Suprapubic skin (tissue), 4 donors: ENCODE results near the gene AKAP13. TPM values are rescaled to one million over a fixed set of nuclear protein-coding genes. Genes with fewer than 3 reads are reported as not detected.
A peak's percentile ranks its signal among the peaks of the same experiment; 100 is the strongest.

Experiments used
- DNase-seq, 2 donors: peaks; one replicate each; pipeline ENCODE4 v3.0.0-alpha.2; 2019; ENCODE audit warnings: low spot score in 2 of 2
- H3K27ac ChIP-seq: fragments of 200-600 bp; sonication (generic); one replicate; pipeline ENCODE4 v1.5.1; 2019
- H3K27me3 ChIP-seq: fragments of 200-600 bp; sonication (generic); one replicate; pipeline ENCODE4 v1.5.1; 2019
- H3K36me3 ChIP-seq: fragments of 200-600 bp; sonication (generic); one replicate; pipeline ENCODE4 v1.5.1; 2019
- H3K4me1 ChIP-seq: fragments of 200-600 bp; sonication (generic); one replicate; pipeline ENCODE4 v1.5.1; 2019
- H3K4me3 ChIP-seq: fragments of 200-600 bp; sonication (generic); one replicate; pipeline ENCODE4 v1.5.1; 2019; ENCODE audit warnings: mild to moderate bottlenecking
- H3K9me3 ChIP-seq: fragments of 200-600 bp; sonication (generic); one replicate; pipeline ENCODE4 v1.5.1; 2019
- EP300 ChIP-seq: sonication (generic); formaldehyde crosslinking; IDR thresholded peaks from one replicate; pipeline ENCODE4 v1.6.1; 2017; ENCODE audit warnings: antibody characterized with exemption
- POLR2A ChIP-seq, 2 donors: fragments of 450-650 bp; IDR thresholded peaks; one replicate each; pipeline ENCODE4 v1.6.1; 2017; ENCODE audit warnings: antibody characterized with exemption in 2 of 2, mild to moderate bottlenecking in 2 of 2, moderate library complexity in 2 of 2
- POLR2AphosphoS5 ChIP-seq, 3 donors: sonication (generic); formaldehyde crosslinking; IDR thresholded peaks; one replicate each; pipeline ENCODE4 v1.6.1; 2017; ENCODE audit warnings: antibody characterized with exemption in 3 of 3
- WGBS: methylation state at CpG from one replicate; pipeline ENCODE4 v1.1.5; 2018; 5-methylcytosine and 5-hydroxymethylcytosine counted together
- total RNA-seq, 4 donors: library from RNA; depleted of rRNA; stranded (reverse); fragments of >200 nt; gene quantifications; one replicate each; pipeline ENCODE4 v1.1.0, GENCODE V29; 2016
- TF ChIP-seq, protein P1 (sequence below), 2 donors: fragments of 200-600 bp in 1 of 2; fragments of 450-650 bp in 1 of 2; sonication (generic) in 1 of 2; IDR thresholded peaks; one replicate each; pipeline ENCODE4 v1.5.1; 2016 to 2019; ENCODE audit warnings: antibody characterized with exemption in 2 of 2, mild to moderate bottlenecking in 1 of 2, moderate library complexity in 1 of 2

Gene AKAP13
- total RNA-seq, 4 donors from 2014 or later: 124 to 249 (median 163) TPM

GRCh38 chr15:85755942-85756341 lies 375.5 kb downstream of the AKAP13 start:
- Histone ChIP-seq H3K27me3 (no peaks in the 10 kb centered on the region), H3K4me3 (no peak overlapping the region), H3K27ac (no peak overlapping the region), H3K4me1 (peaks cover 42% of the 10 kb centered on the region), H3K9me3 (no peaks in the 10 kb centered on the region), H3K36me3 (peaks cover 13% of the 10 kb centered on the region)
- 88% methylated on average over 4 of the region's 4 CpGs for WGBS
- DNase-seq: peak; percentile 45 to 54
- no peak for TF ChIP-seq POLR2A (IDR thresholded peaks at IDR 0.05)
- TF ChIP-seq EP300: no peak
- TF ChIP-seq, protein P1, sequence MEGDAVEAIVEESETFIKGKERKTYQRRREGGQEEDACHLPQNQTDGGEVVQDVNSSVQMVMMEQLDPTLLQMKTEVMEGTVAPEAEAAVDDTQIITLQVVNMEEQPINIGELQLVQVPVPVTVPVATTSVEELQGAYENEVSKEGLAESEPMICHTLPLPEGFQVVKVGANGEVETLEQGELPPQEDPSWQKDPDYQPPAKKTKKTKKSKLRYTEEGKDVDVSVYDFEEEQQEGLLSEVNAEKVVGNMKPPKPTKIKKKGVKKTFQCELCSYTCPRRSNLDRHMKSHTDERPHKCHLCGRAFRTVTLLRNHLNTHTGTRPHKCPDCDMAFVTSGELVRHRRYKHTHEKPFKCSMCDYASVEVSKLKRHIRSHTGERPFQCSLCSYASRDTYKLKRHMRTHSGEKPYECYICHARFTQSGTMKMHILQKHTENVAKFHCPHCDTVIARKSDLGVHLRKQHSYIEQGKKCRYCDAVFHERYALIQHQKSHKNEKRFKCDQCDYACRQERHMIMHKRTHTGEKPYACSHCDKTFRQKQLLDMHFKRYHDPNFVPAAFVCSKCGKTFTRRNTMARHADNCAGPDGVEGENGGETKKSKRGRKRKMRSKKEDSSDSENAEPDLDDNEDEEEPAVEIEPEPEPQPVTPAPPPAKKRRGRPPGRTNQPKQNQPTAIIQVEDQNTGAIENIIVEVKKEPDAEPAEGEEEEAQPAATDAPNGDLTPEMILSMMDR (IDR thresholded peaks at IDR 0.05): no peak
- no peak for TF ChIP-seq POLR2AphosphoS5 (IDR thresholded peaks at IDR 0.05)

GRCh38 chr15:85756411-85757072 lies 376.1 kb downstream of the AKAP13 start:
- DNase-seq: peak; percentile 49 to 70
- Histone ChIP-seq H3K4me3 (no peak overlapping the region), H3K9me3 (no peaks in the 10 kb centered on the region), H3K27ac (no peak overlapping the region), H3K4me1 (peaks cover 36% of the 10 kb centered on the region), H3K36me3 (peaks cover 16% of the 10 kb centered on the region), H3K27me3 (no peaks in the 10 kb centered on the region)
- TF ChIP-seq EP300 (no peak), POLR2AphosphoS5 (IDR thresholded peaks at IDR 0.05) (no peak), POLR2A (IDR thresholded peaks at IDR 0.05) (no peak)
- TF ChIP-seq, protein P1 (IDR thresholded peaks at IDR 0.05): no peak
- WGBS: 83% methylated on average over 9 of the region's 9 CpGs

- no peak for TF ChIP-seq POLR2A (IDR thresholded peaks at IDR 0.05)
- TF ChIP-seq, protein P1 (IDR thresholded peaks at IDR 0.05): no peak
- TF ChIP-seq POLR2AphosphoS5 (IDR thresholded peaks at IDR 0.05): no peak
- TF ChIP-seq EP300: no peak
- Histone ChIP-seq H3K27ac (no peak overlapping the region), H3K36me3 (peaks cover 16% of the 10 kb centered on the region), H3K9me3 (no peaks in the 10 kb centered on the region), H3K4me1 (peaks cover 28% of the 10 kb centered on the region), H3K4me3 (no peak overlapping the region), H3K27me3 (no peaks in the 10 kb centered on the region)
- DNase-seq: peak; percentile 41 to 68
- 63% methylated on average over 11 of the region's 13 CpGs for WGBS
Measured at GRCh38 chr15:85757073-85757938, 376.9 kb downstream of the AKAP13 start.

DNA sequence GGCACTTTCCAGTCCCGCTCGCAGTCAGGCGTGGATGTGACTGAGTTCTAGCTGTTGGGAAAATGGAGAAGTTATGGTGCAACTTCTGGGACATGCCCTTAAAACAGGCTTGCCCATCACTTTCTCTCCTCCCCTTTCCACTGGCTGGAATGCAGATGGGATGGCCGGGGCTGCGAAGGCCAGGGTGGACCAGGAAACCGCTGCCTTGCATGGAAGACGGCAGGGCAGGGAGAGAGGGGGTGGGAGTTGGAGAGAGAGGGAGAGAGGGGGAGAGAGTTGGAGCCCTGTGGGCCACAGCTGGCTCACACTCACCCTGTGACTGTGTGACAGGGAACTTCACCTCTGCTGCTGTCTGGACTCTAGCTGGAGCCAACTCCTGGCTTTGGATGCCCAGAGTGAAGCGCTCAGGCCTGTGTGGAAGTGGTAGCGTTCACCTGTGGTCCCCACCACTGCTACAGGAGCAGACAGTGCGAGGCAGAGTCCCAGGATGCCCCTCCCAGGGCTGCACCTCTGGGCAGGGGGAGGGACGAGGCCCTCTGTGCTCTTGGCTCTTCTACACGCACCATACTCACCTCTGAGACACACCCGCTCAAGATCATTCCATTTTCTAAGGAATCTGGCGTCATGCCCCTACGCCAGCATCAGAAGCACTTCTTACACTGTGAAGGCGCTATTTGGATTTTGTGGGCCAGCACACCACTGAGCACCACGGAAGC lies 377.7 kb downstream of the AKAP13 start:
- Histone ChIP-seq H3K27ac (no peak overlapping the region), H3K4me3 (no peak overlapping the region), H3K9me3 (no peaks in the 10 kb centered on the region), H3K4me1 (peaks cover 28% of the 10 kb centered on the region), H3K27me3 (no peaks in the 10 kb centered on the region), H3K36me3 (peaks cover 18% of the 10 kb centered on the region)
- DNase-seq: peak; percentile 47 to 50
- 80% methylated on average over 16 of the region's 17 CpGs for WGBS
- no peak for TF ChIP-seq POLR2AphosphoS5 (IDR thresholded peaks at IDR 0.05)
- TF ChIP-seq, protein P1 (IDR thresholded peaks at IDR 0.05): no peak
- no peak for TF ChIP-seq EP300
- no peak for TF ChIP-seq POLR2A (IDR thresholded peaks at IDR 0.05)
